SK-N-MC (cell line): ENCODE data around the gene LRFN2.

ENCODE experiments used
- EZH2 ChIP-seq: fragments of 200-600 bp; sonication (generic); IDR thresholded peaks from one replicate; pipeline ENCODE4 v1.6.1; 2017; ENCODE audit warnings: antibody characterized with exemption
- FOXP2 ChIP-seq: optimal IDR thresholded peaks from 2 replicates; pipeline ENCODE3; 2011; ENCODE audit warnings: mild to moderate bottlenecking, moderate library complexity; ENCODE audit not compliant: insufficient read depth; ENCODE audit errors: extremely low read length, control extremely low read depth
- POLR2AphosphoS5 ChIP-seq: IDR thresholded peaks from 2 replicates; pipeline ENCODE4 v1.6.1; 2012; ENCODE audit warnings: mild to moderate bottlenecking, low read depth, low read length, borderline replicate concordance

DNA sequence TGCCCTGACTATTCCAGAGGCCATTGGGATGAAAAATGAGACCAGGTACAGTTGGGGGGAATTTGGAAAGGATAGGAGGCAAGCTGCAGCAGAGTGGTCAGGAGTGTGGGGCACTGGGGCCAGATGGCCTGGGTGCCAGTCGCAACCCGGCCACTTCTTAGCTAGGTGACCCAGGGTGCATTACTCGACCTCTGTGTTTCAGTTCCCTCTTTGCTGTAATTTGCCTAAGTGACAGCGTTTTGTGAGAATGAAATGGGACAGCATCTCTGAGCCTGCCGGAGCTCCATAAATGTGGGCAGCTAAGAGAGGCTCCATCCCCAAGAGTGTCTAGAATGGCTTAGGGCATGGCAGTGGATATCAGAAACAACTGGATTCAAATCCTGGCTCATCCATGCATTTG, 13.9 kb downstream of the LRFN2 start:
- no peak for TF ChIP-seq POLR2AphosphoS5
- TF ChIP-seq EZH2: no peak
- no peak for TF ChIP-seq FOXP2
